ENCODE data around the gene ATP5IF1. TPM values are rescaled to one million over a fixed set of nuclear protein-coding genes. Genes with fewer than 3 reads are reported as not detected.

ATP5IF1 gene
- total RNA-seq, 2 experiments from 2014 or later, result 321 to 410 TPM

GRCh38 chr1:28236656-28237322, 865 bp downstream of the ATP5IF1 start:
- Histone ChIP-seq H4K20me1 (ENCODE audit: insufficient read depth, low read length) (peaks cover 5% of the 10 kb centered on the region), H3K27ac (ENCODE audit: low read depth, low read length, poor library complexity, severe bottlenecking) (peak overlapping the region; percentile 56), H3K4me2 (ENCODE audit: low read length) (peak overlapping the region; percentile 94), H3K9me3 (ENCODE audit: low read length) (no peaks in the 10 kb centered on the region), H3K9me2 (ENCODE audit: insufficient read depth, low read length) (no peaks in the 10 kb centered on the region), H2AFZ (ENCODE audit: low read length) (no peak overlapping the region), H3K4me1 (ENCODE audit: insufficient read depth, low read length, poor library complexity, severe bottlenecking) (peaks cover 51% of the 10 kb centered on the region), H3K36me3 (ENCODE audit: insufficient read depth, low read length) (peaks cover 39% of the 10 kb centered on the region), H3K79me2 (ENCODE audit: insufficient read depth, low read depth, low read length) (peaks cover 55% of the 10 kb centered on the region), H3K4me3 (ENCODE audit: low read depth, low read length, poor library complexity, severe bottlenecking) (peak overlapping the region; percentile 84)
- no peak for DNase-seq (ENCODE audit: low spot score)
- CTCF ChIA-PET (ENCODE audit: unreplicated experiment), result no interaction called here
- POLR2A ChIA-PET, result interaction anchor here (0.6 to 5.1 kb wide), 4 partner anchors 10 to 509 kb away, joined by 3 to 71 read pairs (median 4); no protein-coding TSS in a partner anchor
- intact Hi-C loops (cut with micrococcal nuclease; ENCODE audit: unreplicated experiment), result no loop called here
- no TSS peak for BruUV-seq (replicated peaks)
- TF ChIP-seq EZH2phosphoT487 (IDR thresholded peaks at IDR 0.05; ENCODE audit: borderline replicate concordance, low read depth, low read length) (no peak), CTCF (conservative IDR thresholded peaks at IDR 0.05; ENCODE audit: low read length) (no peak)

GRCh38 chr1:28239004-28239403, 3.1 kb downstream of the ATP5IF1 start:
- BruUV-seq (replicated peaks), result no TSS peak
- Histone ChIP-seq H3K9me3 (ENCODE audit: low read length) (no peaks in the 10 kb centered on the region), H3K79me2 (ENCODE audit: insufficient read depth, low read depth, low read length) (peaks cover 52% of the 10 kb centered on the region), H3K4me2 (ENCODE audit: low read length) (peak overlapping the region; percentile 31), H2AFZ (ENCODE audit: low read length) (no peak overlapping the region), H3K4me1 (ENCODE audit: insufficient read depth, low read length, poor library complexity, severe bottlenecking) (peaks cover 70% of the 10 kb centered on the region), H3K4me3 (ENCODE audit: low read depth, low read length, poor library complexity, severe bottlenecking) (no peak overlapping the region), H3K36me3 (ENCODE audit: insufficient read depth, low read length) (peaks cover 49% of the 10 kb centered on the region), H3K27ac (ENCODE audit: low read depth, low read length, poor library complexity, severe bottlenecking) (peak overlapping the region; percentile 54), H4K20me1 (ENCODE audit: insufficient read depth, low read length) (no peaks in the 10 kb centered on the region), H3K9me2 (ENCODE audit: insufficient read depth, low read length) (no peaks in the 10 kb centered on the region)
- POLR2A ChIA-PET, result interaction anchor here (0.6 to 0.9 kb wide), 3 partner anchors 17 to 218 kb away, joined by 3 to 5 read pairs (median 3); no protein-coding TSS in a partner anchor
- no peak for TF ChIP-seq CTCF (conservative IDR thresholded peaks at IDR 0.05; ENCODE audit: low read length)
- no peak for TF ChIP-seq EZH2phosphoT487 (IDR thresholded peaks at IDR 0.05; ENCODE audit: borderline replicate concordance, low read depth, low read length)
- DNase-seq (ENCODE audit: low spot score), result no peak
- intact Hi-C loops (cut with micrococcal nuclease; ENCODE audit: unreplicated experiment), result no loop called here
- CTCF ChIA-PET (ENCODE audit: unreplicated experiment), result no interaction called here

GRCh38 chr1:28240024-28240423, 4.1 kb downstream of the ATP5IF1 start:
- Histone ChIP-seq H4K20me1 (ENCODE audit: insufficient read depth, low read length) (no peaks in the 10 kb centered on the region), H3K27ac (ENCODE audit: low read depth, low read length, poor library complexity, severe bottlenecking) (no peak overlapping the region), H3K9me3 (ENCODE audit: low read length) (no peaks in the 10 kb centered on the region), H3K79me2 (ENCODE audit: insufficient read depth, low read depth, low read length) (peaks cover 52% of the 10 kb centered on the region), H3K9me2 (ENCODE audit: insufficient read depth, low read length) (no peaks in the 10 kb centered on the region), H3K4me2 (ENCODE audit: low read length) (no peak overlapping the region), H3K4me3 (ENCODE audit: low read depth, low read length, poor library complexity, severe bottlenecking) (no peak overlapping the region), H2AFZ (ENCODE audit: low read length) (no peak overlapping the region), H3K4me1 (ENCODE audit: insufficient read depth, low read length, poor library complexity, severe bottlenecking) (peaks cover 78% of the 10 kb centered on the region), H3K36me3 (ENCODE audit: insufficient read depth, low read length) (peaks cover 49% of the 10 kb centered on the region)
- DNase-seq (ENCODE audit: low spot score), result no peak
- TF ChIP-seq CTCF (conservative IDR thresholded peaks at IDR 0.05; ENCODE audit: low read length) (no peak), EZH2phosphoT487 (IDR thresholded peaks at IDR 0.05; ENCODE audit: borderline replicate concordance, low read depth, low read length) (no peak)
- no TSS peak for BruUV-seq (replicated peaks)
- ChIA-PET CTCF (ENCODE audit: unreplicated experiment) (no interaction called here), POLR2A (no interaction called here)
- intact Hi-C loops (cut with micrococcal nuclease; ENCODE audit: unreplicated experiment), result no loop called here
